ENCODE data around the gene CDH13. TPM values are rescaled to one million over a fixed set of nuclear protein-coding genes. Genes with fewer than 3 reads are reported as not detected.

CDH13 gene
- total and polyA plus RNA-seq, 5 donors, result 20.7 to 123 (median 93.6) TPM

DNA sequence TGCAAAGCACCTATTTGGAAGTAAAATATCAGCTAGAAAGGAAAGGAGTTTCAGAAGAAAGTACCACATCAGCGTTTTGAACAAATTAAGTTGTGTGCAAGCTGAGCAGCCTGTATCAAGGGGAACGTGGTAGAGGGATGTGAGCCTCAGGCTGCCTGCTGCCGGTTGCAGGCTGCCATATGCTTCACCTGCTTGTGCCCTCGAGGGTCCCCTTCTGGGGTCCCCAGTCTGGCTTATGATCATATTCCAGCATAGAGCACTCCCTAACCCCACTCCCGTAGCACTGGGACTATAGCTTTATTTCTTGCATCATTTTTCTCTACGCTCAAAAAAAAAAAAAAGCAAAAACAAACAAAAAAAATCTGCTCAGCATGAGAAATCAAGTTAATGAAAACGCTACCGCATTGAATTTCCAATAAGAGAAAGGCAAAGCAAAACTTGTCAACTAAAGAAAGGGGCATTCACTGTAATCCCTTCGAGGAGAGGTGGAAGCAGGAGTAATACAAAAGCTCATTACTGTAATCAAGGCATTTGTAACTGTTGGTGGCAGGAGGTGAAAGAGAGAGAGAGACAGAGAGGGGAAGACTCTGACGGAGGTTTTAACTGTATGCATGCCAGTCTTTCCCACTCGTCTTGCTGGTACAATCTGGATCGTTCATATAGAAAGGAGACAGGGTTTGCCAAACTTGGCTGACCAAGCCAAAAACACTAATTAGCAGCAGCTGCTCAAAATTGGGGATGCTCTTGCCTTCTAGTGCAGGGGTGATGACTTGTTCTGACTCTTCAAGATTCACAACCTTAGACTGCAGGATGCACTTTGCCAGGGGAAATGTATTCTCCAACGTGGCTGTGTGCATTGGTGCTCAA lies 922.8 kb downstream of the CDH13 start:
- no peaks in the 10 kb centered on the region for H3K9me3 ChIP-seq (ENCODE audit: control insufficient read depth, low read length)
- DNase-seq (no peak), ATAC-seq (no peak)
- WGBS, result 62% methylated on average over 13 of the region's 13 CpGs
- H3K4me1 ChIP-seq (ENCODE audit: control insufficient read depth, insufficient read depth, low read length), result no peaks in the 10 kb centered on the region
- no peaks in the 10 kb centered on the region for H3K27me3 ChIP-seq (ENCODE audit: control insufficient read depth, insufficient read depth)
- no peak overlapping the region for H3K27ac ChIP-seq (ENCODE audit: low read length)
- no peak overlapping the region for H3K4me3 ChIP-seq (ENCODE audit: low read length)
- intact Hi-C loops (cut with DNase I), result no loop called here

GRCh38 chr16:83550183-83550569 lies 923.4 kb downstream of the CDH13 start:
- Histone ChIP-seq H3K27me3 (ENCODE audit: control insufficient read depth, insufficient read depth) (no peaks in the 10 kb centered on the region), H3K4me3 (ENCODE audit: low read length) (no peak overlapping the region), H3K9me3 (ENCODE audit: control insufficient read depth, low read length) (no peaks in the 10 kb centered on the region), H3K4me1 (ENCODE audit: control insufficient read depth, insufficient read depth, low read length) (no peaks in the 10 kb centered on the region), H3K27ac (ENCODE audit: low read length) (no peak overlapping the region)
- no peak for ATAC-seq
- no peak for DNase-seq
- intact Hi-C loops (cut with DNase I), result no loop called here
- 63% methylated on average over 4 of the region's 4 CpGs for WGBS

DNA sequence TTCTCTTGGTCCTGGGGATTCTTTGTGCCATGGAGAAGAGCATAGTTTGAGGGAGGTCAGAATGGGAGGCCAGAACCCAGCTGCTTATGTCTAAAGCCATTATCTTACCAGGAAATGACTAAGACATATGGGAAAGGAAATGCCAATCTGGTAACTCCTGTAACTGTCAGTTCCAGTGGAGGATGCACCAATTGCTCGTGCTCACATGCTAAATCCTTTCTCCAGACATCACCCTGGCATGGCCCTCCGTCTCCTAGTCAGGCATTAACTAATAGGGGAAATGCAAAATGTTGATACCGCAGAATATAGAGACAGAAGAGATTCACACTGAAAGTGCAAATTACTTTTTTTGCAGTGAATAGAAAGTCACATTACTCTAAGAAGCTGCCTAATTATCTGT lies 925.5 kb downstream of the CDH13 start:
- Histone ChIP-seq H3K27me3 (ENCODE audit: control insufficient read depth, insufficient read depth) (no peaks in the 10 kb centered on the region), H3K4me3 (ENCODE audit: low read length) (no peak overlapping the region), H3K4me1 (ENCODE audit: control insufficient read depth, insufficient read depth, low read length) (no peaks in the 10 kb centered on the region), H3K27ac (ENCODE audit: low read length) (no peak overlapping the region), H3K9me3 (ENCODE audit: control insufficient read depth, low read length) (no peaks in the 10 kb centered on the region)
- DNase-seq (no peak), ATAC-seq (no peak)
- intact Hi-C loops (cut with DNase I), result no loop called here
- 54% methylated on average over 3 of the region's 3 CpGs for WGBS

- intact Hi-C loops (cut with DNase I), result no loop called here
- no peaks in the 10 kb centered on the region for H3K9me3 ChIP-seq (ENCODE audit: control insufficient read depth, low read length)
Observed at GRCh38 chr16:83552930-83553329, 926.2 kb downstream of the CDH13 start.

GRCh38 chr16:83554096-83554495 lies 927.3 kb downstream of the CDH13 start:
- Histone ChIP-seq H3K27ac (ENCODE audit: low read length) (no peak overlapping the region), H3K4me1 (ENCODE audit: control insufficient read depth, insufficient read depth, low read length) (no peaks in the 10 kb centered on the region), H3K9me3 (ENCODE audit: control insufficient read depth, low read length) (no peaks in the 10 kb centered on the region), H3K4me3 (ENCODE audit: low read length) (no peak overlapping the region), H3K27me3 (ENCODE audit: control insufficient read depth, insufficient read depth) (no peaks in the 10 kb centered on the region)
- DNase-seq, result no peak
- ATAC-seq, result no peak
- intact Hi-C loops (cut with DNase I), result no loop called here
- WGBS, result 53% methylated on average over 3 of the region's 3 CpGs

More at GRCh38 chr16:83552930-83553329, 926.2 kb downstream of the CDH13 start:
- Histone ChIP-seq H3K4me3 (ENCODE audit: low read length) (no peak overlapping the region), H3K27me3 (ENCODE audit: control insufficient read depth, insufficient read depth) (no peaks in the 10 kb centered on the region), H3K27ac (ENCODE audit: low read length) (no peak overlapping the region), H3K4me1 (ENCODE audit: control insufficient read depth, insufficient read depth, low read length) (no peaks in the 10 kb centered on the region)
- no peak for ATAC-seq
- WGBS, result 86% methylated on average over 10 of the region's 10 CpGs
- no peak for DNase-seq

DNA sequence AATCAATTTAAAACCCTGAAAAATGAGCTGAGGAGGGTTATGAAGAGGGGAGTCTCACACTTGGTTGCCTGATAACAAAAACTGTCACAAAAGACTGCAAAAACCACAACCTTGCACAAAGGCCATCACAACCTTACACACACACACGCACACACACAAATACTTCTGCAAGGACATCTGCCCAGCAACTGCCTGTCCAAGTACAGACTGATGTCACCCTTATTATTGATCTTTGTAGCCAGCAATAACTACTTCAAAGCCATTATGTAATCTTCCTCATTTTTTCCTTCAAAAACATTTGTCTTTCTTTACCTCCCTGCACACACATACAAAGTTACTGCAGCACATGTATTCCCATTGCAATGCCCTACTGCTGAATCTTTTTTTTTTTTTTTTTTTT lies 927.8 kb downstream of the CDH13 start:
- no peak overlapping the region for H3K27ac ChIP-seq (ENCODE audit: low read length)
- no peaks in the 10 kb centered on the region for H3K9me3 ChIP-seq (ENCODE audit: control insufficient read depth, low read length)
- no peaks in the 10 kb centered on the region for H3K27me3 ChIP-seq (ENCODE audit: control insufficient read depth, insufficient read depth)
- no peak overlapping the region for H3K4me3 ChIP-seq (ENCODE audit: low read length)
- WGBS, result 82% methylated on average over 1 of the region's 1 CpG
- DNase-seq (no peak), ATAC-seq (no peak)
- intact Hi-C loops (cut with DNase I), result no loop called here
- no peaks in the 10 kb centered on the region for H3K4me1 ChIP-seq (ENCODE audit: control insufficient read depth, insufficient read depth, low read length)

DNA sequence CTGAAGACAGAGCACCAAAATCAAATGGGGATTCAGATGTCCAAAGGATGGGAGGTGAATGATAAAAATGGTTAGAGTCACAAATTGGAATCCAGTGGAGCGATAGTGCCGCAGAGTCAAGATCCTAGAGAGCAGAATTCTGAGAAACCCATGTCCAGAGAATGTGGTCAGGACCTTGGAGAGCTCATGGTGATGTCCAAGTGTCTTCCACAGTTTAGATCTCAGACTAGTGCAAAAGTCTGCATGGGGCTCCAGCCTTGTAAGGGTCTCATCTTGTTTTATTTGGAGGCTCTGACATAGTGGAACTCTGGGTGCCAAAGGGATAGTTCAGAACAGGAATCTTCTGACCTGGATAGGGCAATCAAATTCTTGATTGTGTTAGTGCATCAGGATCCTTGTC lies 935.1 kb downstream of the CDH13 start:
- intact Hi-C loops (cut with DNase I), result no loop called here
- no peak for ATAC-seq

GRCh38 chr16:83568345-83568744 lies 941.6 kb downstream of the CDH13 start:
- no peak overlapping the region for H3K4me3 ChIP-seq (ENCODE audit: low read length)
- 73% methylated on average over 7 of the region's 7 CpGs for WGBS

More for the DNA sequence above, 935.1 kb downstream of the CDH13 start:
- Histone ChIP-seq H3K4me1 (ENCODE audit: control insufficient read depth, insufficient read depth, low read length) (no peaks in the 10 kb centered on the region), H3K27ac (ENCODE audit: low read length) (no peak overlapping the region), H3K27me3 (ENCODE audit: control insufficient read depth, insufficient read depth) (no peaks in the 10 kb centered on the region), H3K4me3 (ENCODE audit: low read length) (no peak overlapping the region), H3K9me3 (ENCODE audit: control insufficient read depth, low read length) (no peaks in the 10 kb centered on the region)
- DNase-seq, result no peak
- WGBS, result 88% methylated on average over 2 of the region's 2 CpGs

DNA sequence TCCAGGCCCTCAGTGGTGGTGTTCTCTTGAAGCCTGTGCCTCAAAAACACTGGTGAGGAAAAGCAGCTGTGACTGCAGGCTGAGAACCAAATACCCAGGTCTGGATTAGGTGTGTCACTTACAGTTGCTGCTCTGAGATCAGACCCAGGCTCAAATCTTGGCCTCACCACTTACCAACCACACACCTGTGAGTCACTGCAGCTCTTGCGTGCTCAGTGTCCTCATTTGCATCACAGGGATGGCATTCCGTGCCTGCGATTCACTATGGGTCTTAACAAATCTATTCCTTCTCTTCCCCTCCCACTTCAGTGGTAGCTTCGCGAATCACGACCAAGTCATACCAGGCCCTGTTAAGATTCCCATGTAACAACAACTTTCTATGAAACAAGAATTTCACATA lies 947.6 kb downstream of the CDH13 start:
- H3K9me3 ChIP-seq (ENCODE audit: control insufficient read depth, low read length), result no peaks in the 10 kb centered on the region
- no peak for ATAC-seq
- intact Hi-C loops (cut with DNase I), result no loop called here
- no peak overlapping the region for H3K4me3 ChIP-seq (ENCODE audit: low read length)
- H3K4me1 ChIP-seq (ENCODE audit: control insufficient read depth, insufficient read depth, low read length), result no peaks in the 10 kb centered on the region
- H3K27ac ChIP-seq (ENCODE audit: low read length), result no peak overlapping the region
- H3K27me3 ChIP-seq (ENCODE audit: control insufficient read depth, insufficient read depth), result no peaks in the 10 kb centered on the region
- 81% methylated on average over 6 of the region's 6 CpGs for WGBS
- DNase-seq, result no peak

More at GRCh38 chr16:83568345-83568744, 941.6 kb downstream of the CDH13 start:
- H3K27ac ChIP-seq (ENCODE audit: low read length), result no peak overlapping the region
- H3K27me3 ChIP-seq (ENCODE audit: control insufficient read depth, insufficient read depth), result no peaks in the 10 kb centered on the region
- intact Hi-C loops (cut with DNase I), result no loop called here
- no peaks in the 10 kb centered on the region for H3K9me3 ChIP-seq (ENCODE audit: control insufficient read depth, low read length)
- ATAC-seq (no peak), DNase-seq (no peak)
- no peaks in the 10 kb centered on the region for H3K4me1 ChIP-seq (ENCODE audit: control insufficient read depth, insufficient read depth, low read length)

GRCh38 chr16:83577078-83577745 lies 950.4 kb downstream of the CDH13 start:
- ATAC-seq (no peak), DNase-seq (no peak)
- intact Hi-C loops (cut with DNase I), result no loop called here
- no peak overlapping the region for H3K4me3 ChIP-seq (ENCODE audit: low read length)
- no peaks in the 10 kb centered on the region for H3K4me1 ChIP-seq (ENCODE audit: control insufficient read depth, insufficient read depth, low read length)
- no peak overlapping the region for H3K27ac ChIP-seq (ENCODE audit: low read length)
- 90% methylated on average over 7 of the region's 7 CpGs for WGBS
- no peaks in the 10 kb centered on the region for H3K9me3 ChIP-seq (ENCODE audit: control insufficient read depth, low read length)
- H3K27me3 ChIP-seq (ENCODE audit: control insufficient read depth, insufficient read depth), result no peaks in the 10 kb centered on the region

DNA sequence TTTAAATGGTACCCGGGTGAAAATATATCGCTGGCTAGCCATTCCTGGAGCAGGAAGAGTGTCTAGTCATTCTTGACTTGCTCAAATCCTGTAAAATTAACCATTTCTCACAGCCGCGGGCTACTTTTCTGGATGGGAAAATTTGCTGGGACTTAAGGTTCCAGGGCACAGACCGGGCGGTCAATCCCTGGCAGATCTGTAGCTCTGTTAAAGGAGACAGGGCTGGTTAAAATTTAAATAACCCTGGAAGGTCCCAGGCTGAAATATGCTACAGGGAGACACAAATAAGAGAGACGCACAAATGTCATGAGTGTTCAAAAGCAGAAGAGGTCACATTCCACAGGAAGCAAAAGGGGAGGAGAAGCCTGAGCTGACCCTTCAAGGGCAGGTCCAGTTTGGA lies 951.4 kb downstream of the CDH13 start:
- ATAC-seq (no peak), DNase-seq (no peak)
- Histone ChIP-seq H3K4me3 (ENCODE audit: low read length) (no peak overlapping the region), H3K9me3 (ENCODE audit: control insufficient read depth, low read length) (no peaks in the 10 kb centered on the region), H3K4me1 (ENCODE audit: control insufficient read depth, insufficient read depth, low read length) (no peaks in the 10 kb centered on the region), H3K27ac (ENCODE audit: low read length) (no peak overlapping the region), H3K27me3 (ENCODE audit: control insufficient read depth, insufficient read depth) (no peaks in the 10 kb centered on the region)
- intact Hi-C loops (cut with DNase I), result no loop called here
- 93% methylated on average over 7 of the region's 7 CpGs for WGBS
